ENCODE data around the gene TRH.

DNA sequence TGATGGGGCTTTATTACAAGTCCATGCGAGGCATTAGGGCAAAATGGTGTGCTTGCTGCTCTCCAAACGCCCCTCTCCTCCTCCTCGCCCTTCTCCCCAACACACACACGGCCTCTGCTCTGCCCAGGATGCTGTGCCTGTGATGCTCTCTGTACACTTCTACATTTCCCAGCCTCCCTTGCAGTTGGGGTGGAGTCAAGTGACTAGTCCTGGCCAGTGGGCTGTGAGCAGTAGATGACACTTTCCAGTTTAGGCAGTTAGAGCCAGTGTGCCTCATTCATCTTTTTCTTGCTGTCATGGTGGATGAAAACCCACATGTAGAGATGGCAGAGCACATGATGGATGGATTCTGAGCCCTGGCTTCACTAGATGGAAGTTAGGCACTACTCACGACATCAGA lies 5.4 kb downstream of the TRH start:
- no peak for TF ChIP-seq EP300 (conservative IDR thresholded peaks at IDR 0.05; ENCODE audit: poor library complexity, severe bottlenecking)
- TF ChIP-seq, protein P1, sequence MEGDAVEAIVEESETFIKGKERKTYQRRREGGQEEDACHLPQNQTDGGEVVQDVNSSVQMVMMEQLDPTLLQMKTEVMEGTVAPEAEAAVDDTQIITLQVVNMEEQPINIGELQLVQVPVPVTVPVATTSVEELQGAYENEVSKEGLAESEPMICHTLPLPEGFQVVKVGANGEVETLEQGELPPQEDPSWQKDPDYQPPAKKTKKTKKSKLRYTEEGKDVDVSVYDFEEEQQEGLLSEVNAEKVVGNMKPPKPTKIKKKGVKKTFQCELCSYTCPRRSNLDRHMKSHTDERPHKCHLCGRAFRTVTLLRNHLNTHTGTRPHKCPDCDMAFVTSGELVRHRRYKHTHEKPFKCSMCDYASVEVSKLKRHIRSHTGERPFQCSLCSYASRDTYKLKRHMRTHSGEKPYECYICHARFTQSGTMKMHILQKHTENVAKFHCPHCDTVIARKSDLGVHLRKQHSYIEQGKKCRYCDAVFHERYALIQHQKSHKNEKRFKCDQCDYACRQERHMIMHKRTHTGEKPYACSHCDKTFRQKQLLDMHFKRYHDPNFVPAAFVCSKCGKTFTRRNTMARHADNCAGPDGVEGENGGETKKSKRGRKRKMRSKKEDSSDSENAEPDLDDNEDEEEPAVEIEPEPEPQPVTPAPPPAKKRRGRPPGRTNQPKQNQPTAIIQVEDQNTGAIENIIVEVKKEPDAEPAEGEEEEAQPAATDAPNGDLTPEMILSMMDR (IDR thresholded peaks at IDR 0.05; ENCODE audit: poor library complexity, severe bottlenecking) = no peak
- TF ChIP-seq, protein P2, sequence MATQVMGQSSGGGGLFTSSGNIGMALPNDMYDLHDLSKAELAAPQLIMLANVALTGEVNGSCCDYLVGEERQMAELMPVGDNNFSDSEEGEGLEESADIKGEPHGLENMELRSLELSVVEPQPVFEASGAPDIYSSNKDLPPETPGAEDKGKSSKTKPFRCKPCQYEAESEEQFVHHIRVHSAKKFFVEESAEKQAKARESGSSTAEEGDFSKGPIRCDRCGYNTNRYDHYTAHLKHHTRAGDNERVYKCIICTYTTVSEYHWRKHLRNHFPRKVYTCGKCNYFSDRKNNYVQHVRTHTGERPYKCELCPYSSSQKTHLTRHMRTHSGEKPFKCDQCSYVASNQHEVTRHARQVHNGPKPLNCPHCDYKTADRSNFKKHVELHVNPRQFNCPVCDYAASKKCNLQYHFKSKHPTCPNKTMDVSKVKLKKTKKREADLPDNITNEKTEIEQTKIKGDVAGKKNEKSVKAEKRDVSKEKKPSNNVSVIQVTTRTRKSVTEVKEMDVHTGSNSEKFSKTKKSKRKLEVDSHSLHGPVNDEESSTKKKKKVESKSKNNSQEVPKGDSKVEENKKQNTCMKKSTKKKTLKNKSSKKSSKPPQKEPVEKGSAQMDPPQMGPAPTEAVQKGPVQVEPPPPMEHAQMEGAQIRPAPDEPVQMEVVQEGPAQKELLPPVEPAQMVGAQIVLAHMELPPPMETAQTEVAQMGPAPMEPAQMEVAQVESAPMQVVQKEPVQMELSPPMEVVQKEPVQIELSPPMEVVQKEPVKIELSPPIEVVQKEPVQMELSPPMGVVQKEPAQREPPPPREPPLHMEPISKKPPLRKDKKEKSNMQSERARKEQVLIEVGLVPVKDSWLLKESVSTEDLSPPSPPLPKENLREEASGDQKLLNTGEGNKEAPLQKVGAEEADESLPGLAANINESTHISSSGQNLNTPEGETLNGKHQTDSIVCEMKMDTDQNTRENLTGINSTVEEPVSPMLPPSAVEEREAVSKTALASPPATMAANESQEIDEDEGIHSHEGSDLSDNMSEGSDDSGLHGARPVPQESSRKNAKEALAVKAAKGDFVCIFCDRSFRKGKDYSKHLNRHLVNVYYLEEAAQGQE (IDR thresholded peaks at IDR 0.05; ENCODE audit: borderline replicate concordance) = no peak
- TF ChIP-seq SMC3 (conservative IDR thresholded peaks at IDR 0.05; ENCODE audit: poor library complexity) = no peak
- TF ChIP-seq RAD21 (conservative IDR thresholded peaks at IDR 0.05) = no peak
- TF ChIP-seq MXI1 (conservative IDR thresholded peaks at IDR 0.05; ENCODE audit: poor library complexity, severe bottlenecking) = no peak
- no peak for TF ChIP-seq EZH2 (IDR thresholded peaks at IDR 0.05; ENCODE audit: borderline replicate concordance, insufficient read depth, low read length, poor library complexity, severe bottlenecking)
